Measurements from ENCODE around the gene DDX59. TPM values are rescaled to one million over a fixed set of nuclear protein-coding genes. Genes with fewer than 3 reads are reported as not detected.
A peak's percentile ranks its signal among the peaks of the same experiment; 100 is the strongest.

DDX59 gene
- total RNA-seq, 1 experiment from 2014 or later: 24.6 TPM

DNA sequence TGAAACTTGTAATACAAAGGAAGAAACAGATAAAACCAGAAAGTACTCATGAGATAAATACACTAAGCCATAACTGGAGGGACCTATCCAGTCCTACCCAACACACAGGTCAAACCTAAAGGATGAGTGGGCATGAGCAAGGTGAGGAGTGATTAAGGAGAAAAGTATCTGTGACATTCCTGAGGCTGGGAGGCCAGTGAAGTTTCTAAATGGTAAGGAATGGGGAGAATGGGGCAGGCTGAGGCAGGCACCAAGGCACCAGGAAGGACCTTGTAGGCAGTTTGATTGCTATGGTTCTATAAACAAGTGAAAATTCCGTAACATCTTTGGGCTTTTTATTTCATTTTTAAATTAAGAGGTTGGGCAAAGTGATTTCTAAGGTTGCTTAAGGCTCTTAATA lies 10.4 kb downstream of the DDX59 start:
- H3K9me2 ChIP-seq (replicated peaks; ENCODE audit: low read length): no peaks in the 10 kb centered on the region
- intact Hi-C loops (cut with micrococcal nuclease): no loop called here
- peaks cover 4% of the 10 kb centered on the region for H3F3A ChIP-seq (ENCODE audit: low read length, unreplicated experiment)
- CTCF ChIA-PET: no interaction called here
- no peak overlapping the region for H2AFZ ChIP-seq (ENCODE audit: low read length)
- TF ChIP-seq EZH2 (IDR thresholded peaks at IDR 0.05; ENCODE audit: low read length, unreplicated experiment) (no peak), EZH2phosphoT487 (IDR thresholded peaks at IDR 0.05; ENCODE audit: borderline replicate concordance, low read length) (no peak)
- TF ChIP-seq, protein P1, sequence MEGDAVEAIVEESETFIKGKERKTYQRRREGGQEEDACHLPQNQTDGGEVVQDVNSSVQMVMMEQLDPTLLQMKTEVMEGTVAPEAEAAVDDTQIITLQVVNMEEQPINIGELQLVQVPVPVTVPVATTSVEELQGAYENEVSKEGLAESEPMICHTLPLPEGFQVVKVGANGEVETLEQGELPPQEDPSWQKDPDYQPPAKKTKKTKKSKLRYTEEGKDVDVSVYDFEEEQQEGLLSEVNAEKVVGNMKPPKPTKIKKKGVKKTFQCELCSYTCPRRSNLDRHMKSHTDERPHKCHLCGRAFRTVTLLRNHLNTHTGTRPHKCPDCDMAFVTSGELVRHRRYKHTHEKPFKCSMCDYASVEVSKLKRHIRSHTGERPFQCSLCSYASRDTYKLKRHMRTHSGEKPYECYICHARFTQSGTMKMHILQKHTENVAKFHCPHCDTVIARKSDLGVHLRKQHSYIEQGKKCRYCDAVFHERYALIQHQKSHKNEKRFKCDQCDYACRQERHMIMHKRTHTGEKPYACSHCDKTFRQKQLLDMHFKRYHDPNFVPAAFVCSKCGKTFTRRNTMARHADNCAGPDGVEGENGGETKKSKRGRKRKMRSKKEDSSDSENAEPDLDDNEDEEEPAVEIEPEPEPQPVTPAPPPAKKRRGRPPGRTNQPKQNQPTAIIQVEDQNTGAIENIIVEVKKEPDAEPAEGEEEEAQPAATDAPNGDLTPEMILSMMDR (conservative IDR thresholded peaks at IDR 0.05; ENCODE audit: low read depth, low read length): no peak
- POLR2A ChIA-PET (ENCODE audit: unreplicated experiment): no interaction called here
- peak; percentile 98 for DNase-seq
- H3K36me3 ChIP-seq (ENCODE audit: low read depth, low read length): peaks cover 37% of the 10 kb centered on the region
- peak overlapping the region; percentile 24 for H3K4me2 ChIP-seq (ENCODE audit: low read length)
- no peak overlapping the region for H3K4me3 ChIP-seq (ENCODE audit: low read length)
- no peaks in the 10 kb centered on the region for H3K27me3 ChIP-seq (ENCODE audit: low read length)
- peak; percentile 98 for ATAC-seq
- no TSS peak for BruUV-seq (replicated peaks)
- H3K79me2 ChIP-seq (ENCODE audit: low read length): no peaks in the 10 kb centered on the region
- no peaks in the 10 kb centered on the region for H3K9me3 ChIP-seq (ENCODE audit: low read length)
- peaks cover 33% of the 10 kb centered on the region for H3K4me1 ChIP-seq (ENCODE audit: insufficient read depth, low read length)
- H3K9ac ChIP-seq (ENCODE audit: low read length): no peak overlapping the region
- no peaks in the 10 kb centered on the region for H4K20me1 ChIP-seq (ENCODE audit: low read length)
- 0 out of 2 replicates have a peak overlapping the region, but pooled peaks have one; percentile 7 for H3K27ac ChIP-seq (ENCODE audit: low read length)

DNA sequence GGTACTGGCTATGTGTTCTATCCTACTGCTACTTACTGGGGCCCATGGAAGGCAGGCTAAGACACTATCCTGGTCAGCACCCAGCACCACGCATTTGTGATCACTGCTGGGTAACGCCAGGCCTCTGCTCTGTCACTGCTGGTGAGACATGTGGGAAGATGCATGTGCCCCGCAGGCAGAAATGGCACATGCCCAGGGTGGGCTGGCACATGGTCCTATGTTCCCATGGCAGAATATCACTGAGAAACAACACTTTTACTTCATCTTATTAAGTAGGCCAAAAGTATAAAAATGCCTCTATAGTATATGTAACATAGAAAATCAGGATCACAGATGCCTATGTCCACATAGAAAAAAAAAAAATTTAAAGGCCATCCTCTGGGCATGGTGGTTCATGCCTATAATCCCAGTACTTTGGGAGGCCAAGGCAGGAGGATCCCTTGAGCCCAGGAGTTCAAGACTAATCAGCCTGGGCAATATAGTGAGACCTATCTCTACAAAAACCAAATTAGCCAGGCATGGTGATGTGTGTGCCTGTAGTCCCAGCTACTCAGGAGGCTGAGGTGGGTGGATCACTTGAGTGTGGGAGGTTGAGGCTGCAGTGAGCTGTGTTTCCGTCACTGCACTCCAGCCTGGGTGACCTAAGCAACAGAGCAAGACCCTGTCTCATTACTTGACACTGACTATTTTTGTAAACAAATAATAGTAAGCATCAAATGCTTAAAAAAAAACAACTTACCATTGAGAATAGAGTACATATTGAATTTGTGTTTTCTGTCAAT lies 11.5 kb downstream of the DDX59 start:
- CTCF ChIA-PET: no interaction called here
- no peak for DNase-seq
- Histone ChIP-seq H3K4me2 (ENCODE audit: low read length) (no peak overlapping the region), H4K20me1 (ENCODE audit: low read length) (no peaks in the 10 kb centered on the region), H3K9me3 (ENCODE audit: low read length) (no peaks in the 10 kb centered on the region), H3F3A (ENCODE audit: low read length, unreplicated experiment) (peaks cover 4% of the 10 kb centered on the region), H3K4me1 (ENCODE audit: insufficient read depth, low read length) (peaks cover 33% of the 10 kb centered on the region), H3K4me3 (ENCODE audit: low read length) (no peak overlapping the region), H3K79me2 (ENCODE audit: low read length) (no peaks in the 10 kb centered on the region), H3K9ac (ENCODE audit: low read length) (no peak overlapping the region), H2AFZ (ENCODE audit: low read length) (no peak overlapping the region), H3K36me3 (ENCODE audit: low read depth, low read length) (peaks cover 32% of the 10 kb centered on the region), H3K9me2 (replicated peaks; ENCODE audit: low read length) (no peaks in the 10 kb centered on the region), H3K27me3 (ENCODE audit: low read length) (no peaks in the 10 kb centered on the region), H3K27ac (ENCODE audit: low read length) (peak overlapping the region; percentile 7; the same call in 1 of the 2 replicates)
- TF ChIP-seq, protein P1 (conservative IDR thresholded peaks at IDR 0.05; ENCODE audit: low read depth, low read length): no peak
- TF ChIP-seq EZH2 (IDR thresholded peaks at IDR 0.05; ENCODE audit: low read length, unreplicated experiment) (no peak), EZH2phosphoT487 (IDR thresholded peaks at IDR 0.05; ENCODE audit: borderline replicate concordance, low read length) (no peak)
- BruUV-seq (replicated peaks): no TSS peak
- no peak for ATAC-seq
- POLR2A ChIA-PET (ENCODE audit: unreplicated experiment): interaction anchor here (0.6 to 0.7 kb wide), 2 partner anchors 12 to 471 kb away, joined by 3 to 5 read pairs; no protein-coding TSS in a partner anchor
- intact Hi-C loops (cut with micrococcal nuclease): no loop called here

GRCh38 chr1:200654660-200655059 lies 15.0 kb downstream of the DDX59 start:
- no peak overlapping the region for H3K9ac ChIP-seq (ENCODE audit: low read length)
- POLR2A ChIA-PET (ENCODE audit: unreplicated experiment): no interaction called here
- peaks cover 15% of the 10 kb centered on the region for H3K36me3 ChIP-seq (ENCODE audit: low read depth, low read length)
- peak; percentile 52 for DNase-seq
- H3K4me1 ChIP-seq (ENCODE audit: insufficient read depth, low read length): peaks cover 27% of the 10 kb centered on the region
- no peaks in the 10 kb centered on the region for H3K9me2 ChIP-seq (replicated peaks; ENCODE audit: low read length)
- TF ChIP-seq EZH2 (IDR thresholded peaks at IDR 0.05; ENCODE audit: low read length, unreplicated experiment) (no peak), EZH2phosphoT487 (IDR thresholded peaks at IDR 0.05; ENCODE audit: borderline replicate concordance, low read length) (no peak)
- TF ChIP-seq, protein P1 (conservative IDR thresholded peaks at IDR 0.05; ENCODE audit: low read depth, low read length): no peak
- BruUV-seq (replicated peaks): no TSS peak
- H3K9me3 ChIP-seq (ENCODE audit: low read length): no peaks in the 10 kb centered on the region
- no peak overlapping the region for H2AFZ ChIP-seq (ENCODE audit: low read length)
- no peak overlapping the region for H3K4me3 ChIP-seq (ENCODE audit: low read length)
- CTCF ChIA-PET: no interaction called here
- ATAC-seq: no peak
- peaks cover 4% of the 10 kb centered on the region for H3F3A ChIP-seq (ENCODE audit: low read length, unreplicated experiment)
- H3K79me2 ChIP-seq (ENCODE audit: low read length): no peaks in the 10 kb centered on the region
- intact Hi-C loops (cut with micrococcal nuclease): no loop called here
- H3K27ac ChIP-seq (ENCODE audit: low read length): peak overlapping the region; percentile 5; the same call in 1 of the 2 replicates
- peak overlapping the region; percentile 4; the same call in 1 of the 2 replicates for H3K4me2 ChIP-seq (ENCODE audit: low read length)
- no peaks in the 10 kb centered on the region for H3K27me3 ChIP-seq (ENCODE audit: low read length)
- no peaks in the 10 kb centered on the region for H4K20me1 ChIP-seq (ENCODE audit: low read length)

All from PC-3 (cell line).